ENCODE measurements around the gene SRP19.
"Not testable (repeated sequence)": the region's sequence is repeated elsewhere in the genome, so short reads cannot be mapped to it uniquely, and the experiment has no call there.

The SRP19 gene

GRCh38 chr5:112892066-112892465, 31.0 kb downstream of the SRP19 start:
- not testable (repeated sequence) for H4K8ac ChIP-seq (ENCODE audit: low read depth, low read length); H2BK12ac ChIP-seq (ENCODE audit: low read length); H3K27me3 ChIP-seq (ENCODE audit: control insufficient read depth in 3 of 3, insufficient read depth in 3 of 3, low read depth in 1 of 3, low read length in 3 of 3); H3K9me3 ChIP-seq (replicated peaks in 1 of 2; ENCODE audit: control insufficient read depth in 2 of 2, insufficient read depth in 1 of 2, low read depth in 1 of 2, low read length in 2 of 2); H3K27ac ChIP-seq (replicated peaks; ENCODE audit: low read length); H2AFZ ChIP-seq (ENCODE audit: low read length); H3K23ac ChIP-seq (ENCODE audit: low read depth, low read length, poor library complexity); H3K9ac ChIP-seq (ENCODE audit: low read depth, low read length, poor library complexity); H2AK5ac ChIP-seq (ENCODE audit: low read depth, low read length); H3K4ac ChIP-seq (ENCODE audit: low read length); H3K4me2 ChIP-seq (ENCODE audit: insufficient read depth, low read length, poor library complexity, severe bottlenecking); DNase-seq (ENCODE audit: low spot score); H2BK15ac ChIP-seq (ENCODE audit: low read length); H3K4me1 ChIP-seq (ENCODE audit: control insufficient read depth in 2 of 2, insufficient read depth in 1 of 2, low read depth in 1 of 2, low read length in 2 of 2); H4K91ac ChIP-seq (ENCODE audit: low read depth, low read length, poor library complexity); H3K14ac ChIP-seq (ENCODE audit: low read length); H3K79me1 ChIP-seq (ENCODE audit: low read depth, low read length); H3K18ac ChIP-seq (ENCODE audit: low read length); H3K4me3 ChIP-seq (ENCODE audit: low read length in 2 of 2); H2BK120ac ChIP-seq (ENCODE audit: low read depth, low read length); H2BK5ac ChIP-seq (ENCODE audit: low read length)
- H3K36me3 ChIP-seq (replicated peaks in 1 of 2; ENCODE audit: control insufficient read depth in 2 of 2, insufficient read depth in 2 of 2, low read length in 2 of 2) = peaks cover 4 to 67% of the 10 kb centered on the region in 2 donors
- WGBS, 2 donors (ENCODE audit: extremely low coverage in 2 of 2, insufficient read length in 2 of 2, insufficient replicate concordance in 1 of 2) = no CpG with 5 or more reads among the region's 8 CpGs

- Histone ChIP-seq H3K9ac (ENCODE audit: low read depth, low read length, poor library complexity) (no peak overlapping the region), H3K4me2 (ENCODE audit: insufficient read depth, low read length, poor library complexity, severe bottlenecking) (no peak overlapping the region), H3K9me3 (replicated peaks in 1 of 2; ENCODE audit: control insufficient read depth in 2 of 2, insufficient read depth in 1 of 2, low read depth in 1 of 2, low read length in 2 of 2) (no peaks in the 10 kb centered on the region), H4K91ac (ENCODE audit: low read depth, low read length, poor library complexity) (no peak overlapping the region), H3K23ac (ENCODE audit: low read depth, low read length, poor library complexity) (no peak overlapping the region), H3K36me3 (replicated peaks in 1 of 2; ENCODE audit: control insufficient read depth in 2 of 2, insufficient read depth in 2 of 2, low read length in 2 of 2) (peaks cover 4 to 65% of the 10 kb centered on the region in 2 donors), H2AK5ac (ENCODE audit: low read depth, low read length) (no peak overlapping the region), H3K4ac (ENCODE audit: low read length) (no peak overlapping the region), H2BK15ac (ENCODE audit: low read length) (no peak overlapping the region), H2BK120ac (ENCODE audit: low read depth, low read length) (no peak overlapping the region), H2AFZ (ENCODE audit: low read length) (no peak overlapping the region), H3K14ac (ENCODE audit: low read length) (no peak overlapping the region), H3K79me1 (ENCODE audit: low read depth, low read length) (no peaks in the 10 kb centered on the region), H2BK5ac (ENCODE audit: low read length) (no peak overlapping the region), H3K27ac (replicated peaks; ENCODE audit: low read length) (no peak overlapping the region), H3K4me1 (ENCODE audit: control insufficient read depth in 2 of 2, insufficient read depth in 1 of 2, low read depth in 1 of 2, low read length in 2 of 2) (no peaks in the 10 kb centered on the region), H3K4me3 (ENCODE audit: low read length in 2 of 2) (no peak overlapping the region), H3K27me3 (ENCODE audit: control insufficient read depth in 3 of 3, insufficient read depth in 3 of 3, low read depth in 1 of 3, low read length in 3 of 3) (no peaks in the 10 kb centered on the region), H4K8ac (ENCODE audit: low read depth, low read length) (no peak overlapping the region), H2BK12ac (ENCODE audit: low read length) (no peak overlapping the region), H3K18ac (ENCODE audit: low read length) (no peak overlapping the region)
- DNase-seq (ENCODE audit: low spot score) = no peak
- no CpG with 5 or more reads among the region's 13 CpGs for WGBS, 2 donors (ENCODE audit: extremely low coverage in 2 of 2, insufficient read length in 2 of 2, insufficient replicate concordance in 1 of 2)
Measured at GRCh38 chr5:112892776-112893175, 31.7 kb downstream of the SRP19 start.

GRCh38 chr5:112895682-112896081, 34.6 kb downstream of the SRP19 start:
- Histone ChIP-seq H3K18ac (ENCODE audit: low read length) (no peak overlapping the region), H2AK5ac (ENCODE audit: low read depth, low read length) (no peak overlapping the region), H3K9ac (ENCODE audit: low read depth, low read length, poor library complexity) (no peak overlapping the region), H3K4me1 (ENCODE audit: control insufficient read depth in 2 of 2, insufficient read depth in 1 of 2, low read depth in 1 of 2, low read length in 2 of 2) (no peaks in the 10 kb centered on the region), H3K27ac (replicated peaks; ENCODE audit: low read length) (no peak overlapping the region), H3K4me2 (ENCODE audit: insufficient read depth, low read length, poor library complexity, severe bottlenecking) (no peak overlapping the region), H3K23ac (ENCODE audit: low read depth, low read length, poor library complexity) (no peak overlapping the region), H2BK12ac (ENCODE audit: low read length) (no peak overlapping the region), H4K91ac (ENCODE audit: low read depth, low read length, poor library complexity) (no peak overlapping the region), H3K14ac (ENCODE audit: low read length) (no peak overlapping the region), H2BK5ac (ENCODE audit: low read length) (no peak overlapping the region), H2BK120ac (ENCODE audit: low read depth, low read length) (no peak overlapping the region), H2AFZ (ENCODE audit: low read length) (no peak overlapping the region), H3K4me3 (ENCODE audit: low read length in 2 of 2) (no peak overlapping the region), H3K79me1 (ENCODE audit: low read depth, low read length) (no peaks in the 10 kb centered on the region), H3K9me3 (replicated peaks in 1 of 2; ENCODE audit: control insufficient read depth in 2 of 2, insufficient read depth in 1 of 2, low read depth in 1 of 2, low read length in 2 of 2) (no peaks in the 10 kb centered on the region), H3K36me3 (replicated peaks in 1 of 2; ENCODE audit: control insufficient read depth in 2 of 2, insufficient read depth in 2 of 2, low read length in 2 of 2) (peaks cover 6 to 77% of the 10 kb centered on the region in 2 donors), H3K4ac (ENCODE audit: low read length) (no peak overlapping the region), H4K8ac (ENCODE audit: low read depth, low read length) (no peak overlapping the region), H3K27me3 (ENCODE audit: control insufficient read depth in 3 of 3, insufficient read depth in 3 of 3, low read depth in 1 of 3, low read length in 3 of 3) (no peaks in the 10 kb centered on the region), H2BK15ac (ENCODE audit: low read length) (no peak overlapping the region)
- no peak for DNase-seq (ENCODE audit: low spot score)
- WGBS, 2 donors (ENCODE audit: extremely low coverage in 2 of 2, insufficient read length in 2 of 2, insufficient replicate concordance in 1 of 2) = no CpG with 5 or more reads among the region's 3 CpGs

DNA sequence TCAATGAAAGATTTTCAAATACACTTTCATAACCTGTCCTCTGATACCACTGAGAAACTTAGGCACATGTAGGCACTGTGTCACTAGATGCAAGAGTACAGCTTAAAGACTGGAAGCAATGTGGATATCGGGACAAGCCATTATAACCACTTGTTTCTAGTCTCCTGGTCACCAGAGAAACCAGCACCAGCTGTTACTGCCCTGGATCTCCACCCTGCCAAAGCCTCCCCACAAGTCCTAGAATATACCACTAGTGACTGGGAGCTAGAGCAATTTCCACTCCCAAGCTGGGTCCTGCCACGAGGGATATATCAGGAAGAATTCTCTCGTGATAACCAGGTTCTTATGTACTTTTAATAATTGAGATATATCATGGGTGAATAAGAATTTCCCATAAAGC, 41.5 kb downstream of the SRP19 start:
- Histone ChIP-seq H2BK5ac (ENCODE audit: low read length) (no peak overlapping the region), H2BK12ac (ENCODE audit: low read length) (no peak overlapping the region), H2BK15ac (ENCODE audit: low read length) (no peak overlapping the region), H3K36me3 (replicated peaks in 1 of 2; ENCODE audit: control insufficient read depth in 2 of 2, insufficient read depth in 2 of 2, low read length in 2 of 2) (peaks cover 4 to 67% of the 10 kb centered on the region in 2 donors), H3K9ac (ENCODE audit: low read depth, low read length, poor library complexity) (no peak overlapping the region), H3K4me1 (ENCODE audit: control insufficient read depth in 2 of 2, insufficient read depth in 1 of 2, low read depth in 1 of 2, low read length in 2 of 2) (no peaks in the 10 kb centered on the region), H3K79me1 (ENCODE audit: low read depth, low read length) (no peaks in the 10 kb centered on the region), H4K91ac (ENCODE audit: low read depth, low read length, poor library complexity) (no peak overlapping the region), H3K9me3 (replicated peaks in 1 of 2; ENCODE audit: control insufficient read depth in 2 of 2, insufficient read depth in 1 of 2, low read depth in 1 of 2, low read length in 2 of 2) (no peaks in the 10 kb centered on the region), H3K23ac (ENCODE audit: low read depth, low read length, poor library complexity) (no peak overlapping the region), H2AFZ (ENCODE audit: low read length) (no peak overlapping the region), H3K4me3 (ENCODE audit: low read length in 2 of 2) (no peak overlapping the region), H3K4ac (ENCODE audit: low read length) (no peak overlapping the region), H3K4me2 (ENCODE audit: insufficient read depth, low read length, poor library complexity, severe bottlenecking) (no peak overlapping the region), H3K27ac (replicated peaks; ENCODE audit: low read length) (no peak overlapping the region), H3K27me3 (ENCODE audit: control insufficient read depth in 3 of 3, insufficient read depth in 3 of 3, low read depth in 1 of 3, low read length in 3 of 3) (no peaks in the 10 kb centered on the region), H3K14ac (ENCODE audit: low read length) (no peak overlapping the region), H3K18ac (ENCODE audit: low read length) (no peak overlapping the region), H4K8ac (ENCODE audit: low read depth, low read length) (no peak overlapping the region), H2BK120ac (ENCODE audit: low read depth, low read length) (no peak overlapping the region), H2AK5ac (ENCODE audit: low read depth, low read length) (no peak overlapping the region)
- WGBS, 2 donors (ENCODE audit: extremely low coverage in 2 of 2, insufficient read length in 2 of 2, insufficient replicate concordance in 1 of 2) = no CpG with 5 or more reads among the region's 3 CpGs
- DNase-seq (ENCODE audit: low spot score) = no peak
